Liver (tissue), 9 donors: ENCODE measurements around the gene TBC1D9. TPM values are rescaled to one million over a fixed set of nuclear protein-coding genes. Genes with fewer than 3 reads are reported as not detected.

Source experiments
- DNase-seq: peaks from one replicate; pipeline ENCODE4 v3.0.0-alpha.2; 2017; ENCODE audit warnings: low spot score
- H3K27ac ChIP-seq, 2 donors: one replicate each; pipeline ENCODE4 v1.7.0; 2013; ENCODE audit warnings: inconsistent platforms in 2 of 2, low read length in 2 of 2, control low read depth in 1 of 2, low read depth in 1 of 2, mild to moderate bottlenecking in 1 of 2
- H3K27me3 ChIP-seq, 4 donors: one replicate each; pipeline versions ENCODE4 v1.6.1 to v1.7.0; 2013; ENCODE audit warnings: low read length in 3 of 4, inconsistent platforms in 1 of 4, mild to moderate bottlenecking in 1 of 4, moderate library complexity in 1 of 4; ENCODE audit not compliant: control insufficient read depth in 4 of 4, insufficient read depth in 4 of 4
- H3K36me3 ChIP-seq, 4 donors: one replicate each; pipeline versions ENCODE4 v1.6.1 to v1.7.0; 2013; ENCODE audit warnings: low read length in 3 of 4, mild to moderate bottlenecking in 3 of 4, low read depth in 1 of 4, moderate library complexity in 1 of 4; ENCODE audit not compliant: control insufficient read depth in 4 of 4, insufficient read depth in 3 of 4
- H3K4me1 ChIP-seq, 4 donors: one replicate each; pipeline versions ENCODE4 v1.6.1 to v1.7.0; 2013; ENCODE audit warnings: low read length in 3 of 4, mild to moderate bottlenecking in 3 of 4, moderate library complexity in 1 of 4; ENCODE audit not compliant: control insufficient read depth in 4 of 4, insufficient read depth in 4 of 4
- H3K4me3 ChIP-seq, 3 donors: one replicate each; pipeline versions ENCODE4 v1.6.1 to v1.7.0; 2013; ENCODE audit warnings: low read length in 3 of 3, control low read depth in 1 of 3, low read depth in 1 of 3, mild to moderate bottlenecking in 1 of 3
- H3K9ac ChIP-seq, 2 donors: one replicate each; pipeline ENCODE4 v1.7.0; 2013; ENCODE audit warnings: low read length in 2 of 2, mild to moderate bottlenecking in 2 of 2, moderate library complexity in 2 of 2, control low read depth in 1 of 2, low read depth in 1 of 2
- H3K9me3 ChIP-seq, 4 donors: one replicate each; pipeline versions ENCODE4 v1.6.1 to v1.7.0; 2013; ENCODE audit warnings: low read length in 3 of 4; ENCODE audit not compliant: control insufficient read depth in 4 of 4
- ATF3 ChIP-seq: IDR thresholded peaks from 2 replicates; pipeline ENCODE4 v1.6.1; 2016; ENCODE audit warnings: antibody characterized with exemption
- EGR1 ChIP-seq, 2 donors: IDR thresholded peaks; 2 replicates each; pipeline ENCODE4 v1.6.1; 2016 to 2018; ENCODE audit warnings: antibody characterized with exemption in 2 of 2, low read depth in 2 of 2
- FOXA1 ChIP-seq: IDR thresholded peaks from 2 replicates; pipeline ENCODE4 v1.6.1; 2016; ENCODE audit warnings: antibody characterized with exemption
- FOXA2 ChIP-seq: IDR thresholded peaks from 2 replicates; pipeline ENCODE4 v1.6.1; 2016; ENCODE audit warnings: antibody characterized with exemption
- GABPA ChIP-seq, 2 donors: IDR thresholded peaks in 1 of 2; conservative IDR thresholded peaks in 1 of 2; 2 replicates each; pipeline ENCODE4 v1.6.1; 2016; ENCODE audit warnings: antibody characterized with exemption in 2 of 2, mild to moderate bottlenecking in 1 of 2, moderate library complexity in 1 of 2
- HNF4G ChIP-seq: IDR thresholded peaks from 2 replicates; pipeline ENCODE4 v1.6.1; 2016; ENCODE audit warnings: antibody characterized with exemption
- JUND ChIP-seq, 2 donors: IDR thresholded peaks; 2 replicates each; pipeline ENCODE4 v1.6.1; 2016; ENCODE audit warnings: antibody characterized with exemption in 2 of 2
- NR2F2 ChIP-seq: IDR thresholded peaks from 2 replicates; pipeline ENCODE4 v1.6.1; 2016; ENCODE audit warnings: antibody characterized with exemption
- RAD21 ChIP-seq, 2 donors: IDR thresholded peaks; 2 replicates each; pipeline ENCODE4 v1.6.1; 2016; ENCODE audit warnings: antibody characterized with exemption in 2 of 2, mild to moderate bottlenecking in 2 of 2
- REST ChIP-seq: IDR thresholded peaks from 2 replicates; pipeline ENCODE4 v1.6.1; 2016; ENCODE audit warnings: antibody characterized with exemption, mild to moderate bottlenecking
- RXRA ChIP-seq, 2 donors: IDR thresholded peaks; 2 replicates each; pipeline ENCODE4 v1.6.1; 2017 to 2018; ENCODE audit warnings: antibody characterized with exemption in 2 of 2, mild to moderate bottlenecking in 1 of 2
- SP1 ChIP-seq: IDR thresholded peaks from 2 replicates; pipeline ENCODE4 v1.6.1; 2018; ENCODE audit warnings: antibody characterized with exemption, mild to moderate bottlenecking
- TAF1 ChIP-seq: conservative IDR thresholded peaks from 2 replicates; pipeline ENCODE4 v1.6.1; 2016; ENCODE audit warnings: antibody characterized with exemption, mild to moderate bottlenecking
- YY1 ChIP-seq: IDR thresholded peaks from 2 replicates; pipeline ENCODE4 v1.6.1; 2016; ENCODE audit warnings: antibody characterized with exemption, mild to moderate bottlenecking
- WGBS: extraction: QIAGEN DNeasy Blood & Tissue Kit; methylation state at CpG from one replicate; pipeline ENCODE4 v1.1.7; 2013; 5-methylcytosine and 5-hydroxymethylcytosine counted together
- polyA plus RNA-seq, 2 donors: library from polyadenylated mRNA; stranded (reverse) in 1 of 2; unstranded in 1 of 2; fragments of 200-250 nt in 1 of 2; fragments of >200 nt in 1 of 2; fragmentation: Nextera tagmentation in 1 of 2; extraction: Ambion mirVana in 1 of 2; gene quantifications; one replicate each; pipeline versions ENCODE4 v1.2.1 to v1.2.3, GENCODE V29; 2013 to 2015
- total RNA-seq, 2 donors: library from RNA; depleted of rRNA; stranded (reverse); fragments of >200 nt; gene quantifications; one replicate each; pipeline ENCODE4 v1.2.3, GENCODE V29; 2014
- TF ChIP-seq, protein P1 (sequence below): IDR thresholded peaks from 2 replicates; pipeline ENCODE4 v1.6.1; 2016; ENCODE audit warnings: antibody characterized with exemption
- TF ChIP-seq, protein P2 (sequence below): fragments of 150-350 bp; IDR thresholded peaks from 2 replicates; pipeline ENCODE4 v1.5.1; 2017; ENCODE audit warnings: improper control_type of control experiment, low read depth, low read length; ENCODE audit not compliant: missing input control
- donor health status: healthy.
- donor health status: healthy.
- donor health status: healthy.
- donor health status: healthy.
- donor health status: healthy.

TBC1D9 gene
- total and polyA plus RNA-seq, 4 donors, result 1.4 to 8.5 (median 6.3) TPM

DNA sequence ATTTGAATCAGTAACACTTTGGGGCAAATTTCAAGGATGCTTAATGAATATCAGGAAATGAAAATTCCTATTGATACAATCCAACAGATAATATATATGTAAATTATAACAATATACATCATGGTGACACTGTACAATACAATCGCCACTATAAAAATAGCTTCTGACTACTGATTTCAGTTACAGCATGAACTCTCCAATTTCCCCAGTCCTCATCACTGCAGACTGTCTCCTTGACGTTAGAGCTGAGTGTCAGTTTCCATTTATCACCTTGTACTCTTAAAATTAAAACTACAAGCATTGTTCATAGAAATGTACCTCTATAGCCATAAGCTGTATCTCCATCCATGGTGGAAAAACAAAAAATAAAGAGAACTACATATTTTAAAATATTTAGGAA, 23.4 kb downstream of the TBC1D9 start:
- H3K4me3 ChIP-seq, result no peak overlapping the region
- H3K9ac ChIP-seq, result no peak overlapping the region
- TF ChIP-seq REST (no peak), FOXA2 (no peak), RAD21 (IDR thresholded peaks at IDR 0.05) (no peak), EGR1 (IDR thresholded peaks at IDR 0.05; ENCODE audit: low read depth in 2 of 2) (no peak), SP1 (no peak), YY1 (no peak)
- TF ChIP-seq, protein P1, sequence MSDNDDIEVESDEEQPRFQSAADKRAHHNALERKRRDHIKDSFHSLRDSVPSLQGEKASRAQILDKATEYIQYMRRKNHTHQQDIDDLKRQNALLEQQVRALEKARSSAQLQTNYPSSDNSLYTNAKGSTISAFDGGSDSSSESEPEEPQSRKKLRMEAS, result no peak
- H3K9me3 ChIP-seq, result no peaks in the 10 kb centered on the region
- peaks cover 2 to 8% (median 3%) of the 10 kb centered on the region in 4 donors for H3K4me1 ChIP-seq
- no peak for DNase-seq
- no peak overlapping the region for H3K27ac ChIP-seq
- WGBS, result 83% methylated on average over 2 of the region's 2 CpGs
- no peaks in the 10 kb centered on the region for H3K36me3 ChIP-seq
- H3K27me3 ChIP-seq, result no peaks in the 10 kb centered on the region

- no peaks in the 10 kb centered on the region for H3K9me3 ChIP-seq
- H3K27ac ChIP-seq, result no peak overlapping the region
Measured at GRCh38 chr4:140729344-140730049, 26.7 kb downstream of the TBC1D9 start.

More at GRCh38 chr4:140729344-140730049, 26.7 kb downstream of the TBC1D9 start:
- H3K27me3 ChIP-seq, result no peaks in the 10 kb centered on the region
- H3K4me3 ChIP-seq, result no peak overlapping the region
- no peak for DNase-seq
- H3K36me3 ChIP-seq, result no peaks in the 10 kb centered on the region
- H3K4me1 ChIP-seq, result peaks cover 2 to 9% (median 7%) of the 10 kb centered on the region in 4 donors
- WGBS, result 95% methylated on average over 6 of the region's 6 CpGs
- TF ChIP-seq FOXA1, result no peak
- TF ChIP-seq YY1, result no peak
- no peak for TF ChIP-seq JUND (IDR thresholded peaks at IDR 0.05)
- TF ChIP-seq TAF1, result no peak
- no peak for TF ChIP-seq SP1
- TF ChIP-seq ATF3, result no peak
- no peak for TF ChIP-seq REST
- TF ChIP-seq, protein P2, sequence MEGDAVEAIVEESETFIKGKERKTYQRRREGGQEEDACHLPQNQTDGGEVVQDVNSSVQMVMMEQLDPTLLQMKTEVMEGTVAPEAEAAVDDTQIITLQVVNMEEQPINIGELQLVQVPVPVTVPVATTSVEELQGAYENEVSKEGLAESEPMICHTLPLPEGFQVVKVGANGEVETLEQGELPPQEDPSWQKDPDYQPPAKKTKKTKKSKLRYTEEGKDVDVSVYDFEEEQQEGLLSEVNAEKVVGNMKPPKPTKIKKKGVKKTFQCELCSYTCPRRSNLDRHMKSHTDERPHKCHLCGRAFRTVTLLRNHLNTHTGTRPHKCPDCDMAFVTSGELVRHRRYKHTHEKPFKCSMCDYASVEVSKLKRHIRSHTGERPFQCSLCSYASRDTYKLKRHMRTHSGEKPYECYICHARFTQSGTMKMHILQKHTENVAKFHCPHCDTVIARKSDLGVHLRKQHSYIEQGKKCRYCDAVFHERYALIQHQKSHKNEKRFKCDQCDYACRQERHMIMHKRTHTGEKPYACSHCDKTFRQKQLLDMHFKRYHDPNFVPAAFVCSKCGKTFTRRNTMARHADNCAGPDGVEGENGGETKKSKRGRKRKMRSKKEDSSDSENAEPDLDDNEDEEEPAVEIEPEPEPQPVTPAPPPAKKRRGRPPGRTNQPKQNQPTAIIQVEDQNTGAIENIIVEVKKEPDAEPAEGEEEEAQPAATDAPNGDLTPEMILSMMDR, result no peak
- TF ChIP-seq RXRA (IDR thresholded peaks at IDR 0.05), result no peak
- no peak for TF ChIP-seq FOXA2
- TF ChIP-seq EGR1 (IDR thresholded peaks at IDR 0.05; ENCODE audit: low read depth in 2 of 2), result no peak
- TF ChIP-seq, protein P1, result no peak
- no peak for TF ChIP-seq NR2F2
- TF ChIP-seq HNF4G, result no peak
- TF ChIP-seq GABPA (IDR thresholded peaks at IDR 0.05 in 1 of 2, conservative IDR thresholded peaks at IDR 0.05 in 1 of 2), result no peak
- H3K9ac ChIP-seq, result no peak overlapping the region
